Mammary epithelial cell (primary cell): ENCODE results near the gene PRSS38.

Source experiments
- CTCF ChIP-seq, 2 donors: IDR thresholded peaks in 1 of 2; conservative IDR thresholded peaks in 1 of 2; 2 replicates each; pipeline ENCODE4 v1.5.1; 2011 to 2012; ENCODE audit warnings: inconsistent platforms in 2 of 2, low read length in 2 of 2, mild to moderate bottlenecking in 2 of 2, control low read depth in 1 of 2, low read depth in 1 of 2; ENCODE audit not compliant: insufficient read depth in 1 of 2; ENCODE audit errors: extremely low read depth in 1 of 2
- EZH2 ChIP-seq: IDR thresholded peaks from 2 replicates; pipeline ENCODE4 v1.6.1; 2012; ENCODE audit warnings: low read length, inconsistent platforms, borderline replicate concordance

DNA sequence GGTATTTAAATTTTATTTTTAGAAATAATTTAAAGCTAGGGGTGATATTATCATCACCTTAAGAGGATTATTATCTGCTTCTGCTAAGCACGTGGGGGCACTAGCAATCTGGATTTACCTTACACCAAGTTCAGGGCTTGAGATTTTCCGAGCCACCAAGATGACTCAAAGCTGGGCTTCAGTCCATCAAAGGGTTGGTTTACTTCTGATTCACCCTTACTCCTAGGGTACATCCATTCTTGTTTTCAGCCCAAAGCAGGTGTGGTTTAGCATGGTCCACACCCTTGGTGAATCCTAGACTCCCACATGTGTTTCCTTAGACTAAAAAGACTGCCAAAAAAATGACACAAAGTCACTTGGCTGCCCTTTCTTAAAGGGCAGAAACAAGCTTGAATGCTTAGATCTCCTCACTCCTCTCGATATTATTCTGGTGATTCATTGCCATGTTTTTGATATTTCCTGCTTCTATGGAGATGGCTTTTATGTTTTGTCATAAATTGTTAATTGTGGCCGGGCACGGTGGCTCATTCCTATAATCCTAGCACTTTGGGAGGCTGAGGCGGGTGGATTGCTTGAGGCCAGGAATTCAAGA, 9.8 kb upstream of the PRSS38 start:
- TF ChIP-seq CTCF (conservative IDR thresholded peaks at IDR 0.05 in 1 of 2, IDR thresholded peaks at IDR 0.05 in 1 of 2; ENCODE audit: extremely low read depth in 1 of 2, insufficient read depth in 1 of 2, low read depth in 1 of 2, low read length in 2 of 2) (peak; percentile 23 to 43), EZH2 (no peak)
